ENCODE results near the gene PPIA. TPM values are rescaled to one million over a fixed set of nuclear protein-coding genes. Genes with fewer than 3 reads are reported as not detected.

The PPIA gene
- total and polyA plus RNA-seq, 2 donors (not counting 1 experiment from before 2014, with no cell fraction given), result 807 to 1,498 TPM

DNA sequence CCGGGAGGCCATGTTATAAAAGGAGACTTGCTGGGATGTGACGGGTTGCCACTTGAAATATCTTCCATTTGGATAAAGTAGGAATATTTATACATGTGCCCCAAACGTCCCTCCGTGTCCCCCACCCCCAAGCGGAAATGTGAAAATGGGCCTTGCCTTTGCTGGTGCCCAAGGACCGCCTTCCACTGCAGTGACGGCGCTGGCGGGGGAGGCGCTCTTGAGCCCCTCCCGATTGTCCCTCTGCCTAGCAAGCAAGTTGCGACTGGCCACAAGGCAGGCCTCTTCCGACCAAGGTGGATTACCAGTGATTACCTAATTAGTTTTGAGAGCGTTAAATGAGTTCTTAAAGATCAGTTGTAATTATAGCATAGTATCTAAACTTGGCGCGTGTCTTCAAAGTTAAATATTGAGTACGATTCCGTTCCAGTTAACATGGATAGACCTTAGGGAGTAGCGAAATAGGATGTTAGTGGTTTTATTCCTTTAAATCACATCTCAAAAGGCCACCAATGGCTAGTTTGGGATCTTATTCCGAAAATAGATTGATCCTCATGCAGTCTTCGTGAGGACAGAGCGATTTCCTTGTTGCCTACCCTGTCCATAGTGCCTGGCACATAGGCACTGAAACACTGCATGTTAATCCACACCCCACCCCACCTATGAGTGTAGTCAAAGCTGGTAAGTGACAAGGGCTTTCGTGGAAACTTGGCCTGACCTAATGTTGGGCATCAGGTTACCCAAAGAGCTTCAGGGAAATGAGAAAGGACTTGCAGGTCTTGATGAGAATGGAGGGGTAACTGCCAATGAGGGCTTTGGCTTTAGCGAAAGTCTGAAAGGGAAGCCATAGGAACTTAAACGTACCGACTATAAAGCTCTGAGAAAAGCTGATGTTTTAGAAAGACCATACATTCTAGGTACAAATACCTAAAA lies 1.1 kb downstream of the PPIA start:
- Histone ChIP-seq H4K20me1 (ENCODE audit: control insufficient read depth, insufficient read depth, low read length, poor library complexity, severe bottlenecking) (peaks cover 39% of the 10 kb centered on the region), H3K4me1 (ENCODE audit: control insufficient read depth in 2 of 2, insufficient read depth in 2 of 2, low read length in 2 of 2) (peaks cover 15 to 26% of the 10 kb centered on the region in 2 donors), H2AFZ (ENCODE audit: insufficient read depth, low read depth, low read length, poor library complexity, severe bottlenecking) (peak overlapping the region; percentile 95), H3K27me3 (replicated peaks in 1 of 4; ENCODE audit: control extremely low read depth in 1 of 4, control insufficient read depth in 3 of 4, insufficient read depth in 4 of 4, low read length in 3 of 4) (no peaks in the 10 kb centered on the region), H3K9me3 (ENCODE audit: control extremely low read depth in 1 of 3, control insufficient read depth in 2 of 3, insufficient read depth in 1 of 3, low read length in 2 of 3) (no peaks in the 10 kb centered on the region), H3K4me2 (replicated peaks; ENCODE audit: low read depth, low read length, poor library complexity, severe bottlenecking) (peak overlapping the region; percentile 79), H3K79me2 (ENCODE audit: control insufficient read depth, insufficient read depth, low read length) (peaks cover 36% of the 10 kb centered on the region), H3K4me3 (ENCODE audit: control extremely low read depth in 1 of 5, extremely low read depth in 1 of 5, insufficient read depth in 1 of 5, low read depth in 2 of 5, low read length in 4 of 5) (peak overlapping the region; percentile 77 to 98 (median 93)), H3K36me3 (replicated peaks in 1 of 2; ENCODE audit: control extremely low read depth in 1 of 2, control insufficient read depth in 1 of 2, extremely low read depth in 1 of 2, insufficient read depth in 2 of 2, low read length in 1 of 2) (peaks cover 11 to 41% of the 10 kb centered on the region in 2 experiments), H3K9ac (ENCODE audit: low read length) (peak overlapping the region; percentile 84), H3K27ac (ENCODE audit: low read length in 2 of 2) (peak overlapping the region; percentile 92 to 97)
- Mint-ChIP-seq H3K4me1 (peaks cover 40% of the 10 kb centered on the region), H3K27me3 (no peaks in the 10 kb centered on the region), H3K4me3 (peak overlapping the region; percentile 93), H3K9me3 (ENCODE audit: insufficient read depth) (no peaks in the 10 kb centered on the region), H3K27ac (peak overlapping the region; percentile 98)
- WGBS (ENCODE audit: insufficient coverage), result 3% methylated on average over 11 of the region's 26 CpGs
- CTCF ChIA-PET, result interaction anchor here (0.8 to 2.5 kb wide), 10 partner anchors 25 to 340 kb away, joined by 3 to 17 read pairs (median 4); partner anchors contain the start of genes H2AZ2, TBRG4 and ZMIZ2
- peak; percentile 49 for ATAC-seq (ENCODE audit: low read depth)
- intact Hi-C loops (cut with micrococcal nuclease), result loop anchor here (1.0 to 5.0 kb wide), 9 partner anchors 29 to 870 kb away; partner anchors contain the start of genes MYO1G and UBE2D4
- POLR2A ChIA-PET, result interaction anchor here (0.6 to 1.4 kb wide), 8 partner anchors 29 to 207 kb away, joined by 3 to 10 read pairs (median 5); partner anchors contain the start of genes H2AZ2, OGDH and ZMIZ2
- DNase-seq, result peak; percentile 87
- TF ChIP-seq, protein P1, sequence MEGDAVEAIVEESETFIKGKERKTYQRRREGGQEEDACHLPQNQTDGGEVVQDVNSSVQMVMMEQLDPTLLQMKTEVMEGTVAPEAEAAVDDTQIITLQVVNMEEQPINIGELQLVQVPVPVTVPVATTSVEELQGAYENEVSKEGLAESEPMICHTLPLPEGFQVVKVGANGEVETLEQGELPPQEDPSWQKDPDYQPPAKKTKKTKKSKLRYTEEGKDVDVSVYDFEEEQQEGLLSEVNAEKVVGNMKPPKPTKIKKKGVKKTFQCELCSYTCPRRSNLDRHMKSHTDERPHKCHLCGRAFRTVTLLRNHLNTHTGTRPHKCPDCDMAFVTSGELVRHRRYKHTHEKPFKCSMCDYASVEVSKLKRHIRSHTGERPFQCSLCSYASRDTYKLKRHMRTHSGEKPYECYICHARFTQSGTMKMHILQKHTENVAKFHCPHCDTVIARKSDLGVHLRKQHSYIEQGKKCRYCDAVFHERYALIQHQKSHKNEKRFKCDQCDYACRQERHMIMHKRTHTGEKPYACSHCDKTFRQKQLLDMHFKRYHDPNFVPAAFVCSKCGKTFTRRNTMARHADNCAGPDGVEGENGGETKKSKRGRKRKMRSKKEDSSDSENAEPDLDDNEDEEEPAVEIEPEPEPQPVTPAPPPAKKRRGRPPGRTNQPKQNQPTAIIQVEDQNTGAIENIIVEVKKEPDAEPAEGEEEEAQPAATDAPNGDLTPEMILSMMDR (IDR thresholded peaks at IDR 0.05), result peak; percentile 73
- TF ChIP-seq EZH2 (IDR thresholded peaks at IDR 0.05; ENCODE audit: borderline replicate concordance, insufficient read depth, low read depth, low read length, poor library complexity, severe bottlenecking), result no peak

All from B cell (primary cell).